PC-9 (cell line): ENCODE results near the gene NEURL2.

ENCODE experiments used
- EZH2 ChIP-seq: fragments of 200-600 bp; sonication (generic); IDR thresholded peaks from 2 replicates; pipeline ENCODE4 v1.8.0; 2017; ENCODE audit warnings: antibody characterized with exemption, low read depth
- TF ChIP-seq, protein P1 (sequence below): fragments of 200-600 bp; sonication (generic); conservative IDR thresholded peaks from 2 replicates; pipeline ENCODE4 v1.6.1; 2017; ENCODE audit warnings: mixed run types, antibody characterized with exemption, mild to moderate bottlenecking, moderate library complexity

DNA sequence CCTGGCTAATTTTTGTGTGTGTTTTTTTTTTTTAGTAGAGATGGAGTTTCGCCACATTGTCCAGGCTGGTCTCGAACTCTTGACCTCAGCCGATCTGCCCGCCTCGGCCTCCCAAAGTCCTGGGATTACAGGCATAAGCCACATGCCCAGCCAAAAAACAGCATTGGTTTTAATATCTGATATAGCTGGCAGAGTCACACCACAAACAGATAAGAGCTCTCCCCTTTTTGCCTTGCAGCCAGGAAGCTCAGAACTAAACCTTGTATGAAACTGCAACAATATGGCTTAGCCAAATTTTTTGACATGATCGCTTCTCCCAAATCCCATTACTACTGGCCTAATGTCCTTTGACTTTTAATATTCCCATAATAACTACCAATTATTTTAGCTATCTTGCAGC lies 38.7 kb downstream of the NEURL2 start:
- TF ChIP-seq, protein P1, sequence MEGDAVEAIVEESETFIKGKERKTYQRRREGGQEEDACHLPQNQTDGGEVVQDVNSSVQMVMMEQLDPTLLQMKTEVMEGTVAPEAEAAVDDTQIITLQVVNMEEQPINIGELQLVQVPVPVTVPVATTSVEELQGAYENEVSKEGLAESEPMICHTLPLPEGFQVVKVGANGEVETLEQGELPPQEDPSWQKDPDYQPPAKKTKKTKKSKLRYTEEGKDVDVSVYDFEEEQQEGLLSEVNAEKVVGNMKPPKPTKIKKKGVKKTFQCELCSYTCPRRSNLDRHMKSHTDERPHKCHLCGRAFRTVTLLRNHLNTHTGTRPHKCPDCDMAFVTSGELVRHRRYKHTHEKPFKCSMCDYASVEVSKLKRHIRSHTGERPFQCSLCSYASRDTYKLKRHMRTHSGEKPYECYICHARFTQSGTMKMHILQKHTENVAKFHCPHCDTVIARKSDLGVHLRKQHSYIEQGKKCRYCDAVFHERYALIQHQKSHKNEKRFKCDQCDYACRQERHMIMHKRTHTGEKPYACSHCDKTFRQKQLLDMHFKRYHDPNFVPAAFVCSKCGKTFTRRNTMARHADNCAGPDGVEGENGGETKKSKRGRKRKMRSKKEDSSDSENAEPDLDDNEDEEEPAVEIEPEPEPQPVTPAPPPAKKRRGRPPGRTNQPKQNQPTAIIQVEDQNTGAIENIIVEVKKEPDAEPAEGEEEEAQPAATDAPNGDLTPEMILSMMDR: no peak
- no peak for TF ChIP-seq EZH2
